ENCODE results near the gene MUC12. TPM values are rescaled to one million over a fixed set of nuclear protein-coding genes. Genes with fewer than 3 reads are reported as not detected.
A peak's percentile ranks its signal among the peaks of the same experiment; 100 is the strongest.

The MUC12 gene
- total and polyA plus RNA-seq, 2 donors (not counting 3 experiments of a cell fraction or from before 2014, with no cell fraction given): not detected

DNA sequence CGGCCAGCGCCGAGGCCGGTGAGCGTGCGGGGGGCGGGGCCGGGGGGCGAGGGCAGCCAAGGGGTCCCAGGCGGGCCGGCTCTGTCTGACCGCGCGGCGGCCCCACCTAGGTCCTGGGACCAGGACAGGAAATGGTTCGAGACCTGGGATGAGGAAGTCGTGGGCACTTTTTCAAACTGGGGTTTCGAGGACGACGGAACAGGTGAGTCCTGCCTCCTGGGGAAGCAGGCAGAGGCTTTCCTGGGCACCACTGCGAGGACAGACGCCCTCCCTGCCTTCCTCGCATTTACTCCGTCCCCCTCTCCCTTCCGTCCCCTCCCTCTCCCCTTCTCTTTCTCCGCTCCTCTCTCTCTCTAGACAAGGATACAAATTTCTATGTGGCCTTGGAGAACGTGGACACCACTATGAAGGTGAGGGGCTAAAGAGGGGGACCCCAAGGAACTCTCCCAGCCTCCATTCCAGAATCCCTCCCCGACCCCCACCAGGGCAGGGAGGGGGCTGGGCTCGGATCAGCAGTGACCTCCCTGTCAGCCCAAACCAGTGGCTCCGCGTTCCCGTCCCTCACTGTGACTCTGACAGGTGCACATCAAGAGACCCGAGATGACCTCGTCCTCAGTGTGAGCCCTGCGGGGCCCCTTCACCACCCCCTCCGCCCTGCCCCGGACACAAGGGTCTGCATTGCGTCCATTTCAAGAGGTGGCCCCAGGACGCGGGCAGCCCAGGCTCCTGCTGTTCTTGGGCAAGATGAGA lies 2.6 kb upstream of the MUC12 start:
- intact Hi-C loops (cut with micrococcal nuclease): loop anchor here (1.0 to 10.0 kb wide), 4 partner anchors 48 to 111 kb away; no protein-coding TSS in a partner anchor
- H4K20me1 ChIP-seq (replicated peaks; ENCODE audit: control insufficient read depth, extremely low read depth, insufficient read depth, low read length): no peaks in the 10 kb centered on the region
- no peaks in the 10 kb centered on the region for H3K79me2 ChIP-seq (ENCODE audit: control insufficient read depth, insufficient read depth, low read length)
- no peaks in the 10 kb centered on the region for H3K36me3 ChIP-seq (ENCODE audit: control insufficient read depth in 2 of 2, extremely low read depth in 1 of 2, insufficient read depth in 2 of 2, low read length in 2 of 2)
- DNase-seq (ENCODE audit: low read depth, low spot score) (no peak), FAIRE-seq (peak; percentile 53)
- H3K27me3 ChIP-seq (ENCODE audit: control insufficient read depth in 2 of 2, insufficient read depth in 2 of 2, low read length in 2 of 2): peaks cover 22 to 28% of the 10 kb centered on the region in 2 experiments
- H2AFZ ChIP-seq (ENCODE audit: low read depth, low read length): peak overlapping the region; percentile 2
- TF ChIP-seq GATA2 (IDR thresholded peaks at IDR 0.05; ENCODE audit: insufficient read depth, insufficient read length, low read depth, low read length): no peak
- TF ChIP-seq, protein P1, sequence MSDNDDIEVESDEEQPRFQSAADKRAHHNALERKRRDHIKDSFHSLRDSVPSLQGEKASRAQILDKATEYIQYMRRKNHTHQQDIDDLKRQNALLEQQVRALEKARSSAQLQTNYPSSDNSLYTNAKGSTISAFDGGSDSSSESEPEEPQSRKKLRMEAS (IDR thresholded peaks at IDR 0.05; ENCODE audit: insufficient read depth, insufficient read length): no peak
- peak; percentile 56 for TF ChIP-seq EZH2 (IDR thresholded peaks at IDR 0.05; ENCODE audit: borderline replicate concordance, low read depth, low read length, severe bottlenecking)
- TF ChIP-seq, protein P2, sequence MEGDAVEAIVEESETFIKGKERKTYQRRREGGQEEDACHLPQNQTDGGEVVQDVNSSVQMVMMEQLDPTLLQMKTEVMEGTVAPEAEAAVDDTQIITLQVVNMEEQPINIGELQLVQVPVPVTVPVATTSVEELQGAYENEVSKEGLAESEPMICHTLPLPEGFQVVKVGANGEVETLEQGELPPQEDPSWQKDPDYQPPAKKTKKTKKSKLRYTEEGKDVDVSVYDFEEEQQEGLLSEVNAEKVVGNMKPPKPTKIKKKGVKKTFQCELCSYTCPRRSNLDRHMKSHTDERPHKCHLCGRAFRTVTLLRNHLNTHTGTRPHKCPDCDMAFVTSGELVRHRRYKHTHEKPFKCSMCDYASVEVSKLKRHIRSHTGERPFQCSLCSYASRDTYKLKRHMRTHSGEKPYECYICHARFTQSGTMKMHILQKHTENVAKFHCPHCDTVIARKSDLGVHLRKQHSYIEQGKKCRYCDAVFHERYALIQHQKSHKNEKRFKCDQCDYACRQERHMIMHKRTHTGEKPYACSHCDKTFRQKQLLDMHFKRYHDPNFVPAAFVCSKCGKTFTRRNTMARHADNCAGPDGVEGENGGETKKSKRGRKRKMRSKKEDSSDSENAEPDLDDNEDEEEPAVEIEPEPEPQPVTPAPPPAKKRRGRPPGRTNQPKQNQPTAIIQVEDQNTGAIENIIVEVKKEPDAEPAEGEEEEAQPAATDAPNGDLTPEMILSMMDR (IDR thresholded peaks at IDR 0.05; ENCODE audit: extremely low read depth in 1 of 2, insufficient read depth in 1 of 2, low read depth in 1 of 2, low read length in 2 of 2): peak in 1 of 2 donors; percentile 2
- POLR2A ChIA-PET: no interaction called here
- no peak overlapping the region for H3K4me2 ChIP-seq (ENCODE audit: insufficient read depth, low read length)
- H3K9ac ChIP-seq (replicated peaks; ENCODE audit: extremely low read depth, insufficient read depth, low read length): no peak overlapping the region
- no peak overlapping the region for H3K27ac ChIP-seq (ENCODE audit: insufficient read depth, low read depth, low read length)
- CTCF ChIA-PET: interaction anchor here (0.7 to 1.3 kb wide), 6 partner anchors 8 to 106 kb away, joined by 4 to 20 read pairs (median 6); no protein-coding TSS in a partner anchor
- no peaks in the 10 kb centered on the region for H3K9me3 ChIP-seq (replicated peaks; ENCODE audit: control insufficient read depth, insufficient read depth, low read length)
- no peak overlapping the region for H3K4me3 ChIP-seq (replicated peaks in 1 of 3; ENCODE audit: insufficient read depth in 1 of 3, low read depth in 1 of 3, low read length in 3 of 3)
- H3K4me1 ChIP-seq (ENCODE audit: control insufficient read depth, extremely low read depth, insufficient read depth, low read length): peaks cover 2% of the 10 kb centered on the region
- no TSS peak for BruUV-seq (replicated peaks)
- dilution Hi-C loops (cut with MboI; ENCODE audit: extremely low pct_ligation_motif_present, low sequenced_read_pairs): no loop called here
- no peaks in the 10 kb centered on the region for H3K9me1 ChIP-seq (replicated peaks; ENCODE audit: control insufficient read depth, extremely low read depth, insufficient read depth, low read length)

All from endothelial cell of umbilical vein (primary cell).